GM12878 (cell line): ENCODE data around the gene MIPOL1. TPM values are rescaled to one million over a fixed set of nuclear protein-coding genes. Genes with fewer than 3 reads are reported as not detected.

Experiments
- ATAC-seq: fragments of 200-7000 bp; cut with Tn5 transposase; 3 replicates; pipeline ENCODE4 v1.9.1; 2020; ENCODE audit warnings: mild to moderate bottlenecking, moderate library complexity
- BruUV-seq: library from RNA; stranded (reverse); fragments of 400-500 nt; replicated peaks from 2 replicates; lab custom pipeline; 2021; lab: Mats Ljungman, UMichigan
- CTCF ChIA-PET: fragments of 300-600 bp; sonication (Branson Sonifier 250); formaldehyde crosslinking; extraction: SDS; loops from one replicate; lab custom pipeline; 2021; ENCODE audit warnings: inconsistent platforms; lab: Yijun Ruan, JAX
- POLR2A ChIA-PET: fragments of 350-600 bp; formaldehyde crosslinking; extraction: SDS; loops from one replicate; lab custom pipeline; 2021; ENCODE audit warnings: inconsistent platforms; lab: Charles Lee
- RAD21 ChIA-PET: fragments of 300-600 bp; sonication (Branson Sonifier 250); formaldehyde crosslinking; loops from one replicate; lab custom pipeline; 2023; ENCODE audit warnings: antibody characterized with exemption; ENCODE audit not compliant: unreplicated experiment; lab: Charles Lee
- SMC1A ChIA-PET: fragments of 300-600 bp; sonication (Branson Sonifier 250); formaldehyde crosslinking; loops from one replicate; lab custom pipeline; 2023; ENCODE audit not compliant: unreplicated experiment, uncharacterized antibody; lab: Charles Lee
- DNase-seq: peaks from one replicate; pipeline ENCODE4 v3.0.0-alpha.2; 2011; ENCODE audit warnings: low read depth, low spot score
- FAIRE-seq: peaks from 3 replicates; lab custom pipeline; 2011; peaks lifted over from hg19 to GRCh38; lab: Jason Lieb, UNC
- H2AFZ ChIP-seq: 2 replicates; pipeline ENCODE4 v1.6.0; 2011; ENCODE audit warnings: low read depth, low read length, control low read depth; ENCODE audit not compliant: control insufficient read depth
- H3K27ac ChIP-seq: 2 replicates; pipeline ENCODE4 v1.5.1; 2011; ENCODE audit warnings: control low read depth; ENCODE audit not compliant: control insufficient read depth, insufficient read depth
- H3K27me3 ChIP-seq, 2 experiments: replicated peaks in 1 of 2; 2 replicates each; pipeline versions ENCODE4 v1.6.0 to v1.6.1; 2011; ENCODE audit warnings: low read length in 1 of 2; ENCODE audit not compliant: control insufficient read depth in 2 of 2, insufficient read depth in 2 of 2
- H3K36me3 ChIP-seq, 2 experiments: 2 replicates each; pipeline ENCODE4 v1.5.1; 2011; ENCODE audit warnings: low read length in 1 of 2; ENCODE audit not compliant: control insufficient read depth in 2 of 2, insufficient read depth in 2 of 2
- H3K4me1 ChIP-seq: 2 replicates; pipeline ENCODE4 v1.6.1; 2011; ENCODE audit warnings: mild to moderate bottlenecking, low read length, moderate library complexity, mixed read lengths; ENCODE audit not compliant: control insufficient read depth, insufficient read depth
- H3K4me2 ChIP-seq: 2 replicates; pipeline ENCODE4 v1.6.0; 2011; ENCODE audit warnings: control low read depth; ENCODE audit not compliant: control insufficient read depth, insufficient read depth
- H3K4me3 ChIP-seq: fragments of 200-600 bp; sonication (generic); 2 replicates; pipeline ENCODE4 v1.5.1; 2016
- H3K79me2 ChIP-seq: 2 replicates; pipeline ENCODE4 v1.6.0; 2011; ENCODE audit warnings: low read length; ENCODE audit not compliant: control insufficient read depth, insufficient read depth
- H3K9ac ChIP-seq: 2 replicates; pipeline ENCODE4 v1.8.0; 2011; ENCODE audit warnings: low read length, control low read depth, mixed read lengths; ENCODE audit not compliant: control insufficient read depth, insufficient read depth
- H3K9me3 ChIP-seq: replicated peaks from 3 replicates; pipeline ENCODE4 v1.5.1; 2011; ENCODE audit warnings: mild to moderate bottlenecking, low read length; ENCODE audit not compliant: control insufficient read depth, insufficient read depth
- H4K20me1 ChIP-seq: 2 replicates; pipeline ENCODE4 v1.6.0; 2011; ENCODE audit not compliant: control insufficient read depth, insufficient read depth
- BCLAF1 ChIP-seq: fragments of 450-650 bp; IDR thresholded peaks from 2 replicates; pipeline ENCODE4 v1.6.1; 2017; ENCODE audit warnings: antibody characterized with exemption, mild to moderate bottlenecking, moderate library complexity
- CBX5 ChIP-seq: sonication (generic); IDR thresholded peaks from 2 replicates; pipeline ENCODE4 v1.6.1; 2016; ENCODE audit warnings: low read depth, moderate library complexity, mild to moderate bottlenecking, inconsistent platforms
- MTA2 ChIP-seq: fragments of 450-650 bp; IDR thresholded peaks from 2 replicates; pipeline ENCODE4 v1.6.1; 2016; ENCODE audit warnings: low read depth, mild to moderate bottlenecking, moderate library complexity
- PBX3 ChIP-seq: IDR thresholded peaks from 2 replicates; pipeline ENCODE4 v1.6.1; 2011; ENCODE audit warnings: mild to moderate bottlenecking, low read depth, low read length, moderate library complexity; ENCODE audit not compliant: insufficient replicate concordance
- RAD51 ChIP-seq: fragments of 450-650 bp; IDR thresholded peaks from 2 replicates; pipeline ENCODE4 v1.6.1; 2016; ENCODE audit warnings: moderate library complexity, mild to moderate bottlenecking, inconsistent platforms
- SIN3A ChIP-seq: IDR thresholded peaks from 2 replicates; pipeline ENCODE4 v1.6.1; 2012; ENCODE audit warnings: low read depth, low read length, improper control_type of control experiment
- ZZZ3 ChIP-seq: IDR thresholded peaks from 2 replicates; pipeline ENCODE4 v1.6.1; 2011; ENCODE audit warnings: low read depth; ENCODE audit not compliant: control insufficient read depth, insufficient read length
- WGBS: methylation state at CpG from one replicate; pipeline ENCODE4 v1.1.6; 2016; ENCODE audit warnings: low lambda C conversion rate; ENCODE audit not compliant: insufficient replicate concordance, insufficient coverage; ENCODE audit errors: missing lambda C conversion rate; 5-methylcytosine and 5-hydroxymethylcytosine counted together
- in situ Hi-C: fragments of 300-500 bp; cut with MboI; formaldehyde crosslinking; loops from 9 replicates; pipeline ENCODE4 v1.14.3; 2018; ENCODE audit warnings: mixed read lengths
- intact Hi-C: fragments of 100-400 bp; cut with micrococcal nuclease; formaldehyde crosslinking; loops from one replicate; pipeline ENCODE4 v1.14.2; 2022; ENCODE audit not compliant: unreplicated experiment
- polyA plus RNA-seq, 11 experiments: library from polyadenylated mRNA; depleted of rRNA in 4 of 11; unstranded in 6 of 11; stranded (reverse) in 5 of 11; fragments of >200 nt; fragmentation: Nextera tagmentation in 4 of 11; fragmentation: Illumina TruSeq in 1 of 11; extraction: Ambion mirVana in 4 of 11; extraction: Trizol in 1 of 11; gene quantifications; 1 replicate in 1 of 11; 2 replicates in 10 of 11; pipeline versions ENCODE4 v1.2.1 to v1.2.3, GENCODE V29; 2011 to 2016; ENCODE audit warnings: inconsistent platforms in 2 of 11, missing spikeins in 2 of 11, low read depth in 1 of 11
- total RNA-seq, 4 experiments: library from RNA; depleted of rRNA in 3 of 4; stranded (reverse); fragments of >200 nt in 3 of 4; fragmentation: Illumina TruSeq in 1 of 4; extraction: Trizol in 1 of 4; gene quantifications; 2 replicates each; pipeline versions ENCODE4 v1.2.1 to v1.2.3, GENCODE V29; 2013 to 2021
- TF ChIP-seq, protein P1 (sequence below): IDR thresholded peaks from 2 replicates; pipeline ENCODE4 v1.6.1; 2011; ENCODE audit warnings: borderline replicate concordance, low read depth, mild to moderate bottlenecking, moderate library complexity, low read length; ENCODE audit not compliant: insufficient read depth, poor library complexity, severe bottlenecking

The MIPOL1 gene
- total and polyA plus RNA-seq, 10 of the 15 experiments (the other 5 are each of a cell fraction or from before 2014, with no cell fraction given): 0.06 TPM; not detected in 9

DNA sequence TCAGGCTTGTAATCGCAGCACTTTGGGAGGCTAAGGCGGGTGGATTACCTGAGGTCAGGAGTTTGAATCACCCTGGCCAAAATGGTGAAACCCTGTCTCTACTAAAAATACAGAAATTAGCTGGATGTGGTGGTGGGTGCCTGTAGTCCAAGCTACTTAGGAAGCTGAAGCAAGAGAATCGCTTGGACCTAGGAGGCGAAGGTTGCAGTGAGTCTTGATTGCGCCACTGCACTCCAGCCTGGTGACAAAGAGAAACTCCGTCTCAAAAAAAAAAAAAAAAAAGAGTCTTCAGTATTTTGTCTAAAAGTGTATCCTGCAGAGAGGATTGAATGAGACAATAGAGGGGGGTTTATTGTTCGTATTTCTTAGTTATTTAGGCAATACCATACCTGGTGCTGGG, 372.0 kb downstream of the MIPOL1 start:
- ATAC-seq (no peak), FAIRE-seq (no peak), DNase-seq (no peak)
- Histone ChIP-seq H3K4me3 (no peak overlapping the region), H3K9ac (no peak overlapping the region), H3K4me2 (no peak overlapping the region), H3K36me3 (no peaks in the 10 kb centered on the region), H4K20me1 (no peaks in the 10 kb centered on the region), H3K9me3 (no peaks in the 10 kb centered on the region), H2AFZ (no peak overlapping the region), H3K79me2 (no peaks in the 10 kb centered on the region), H3K4me1 (no peaks in the 10 kb centered on the region), H3K27ac (no peak overlapping the region), H3K27me3 (no peaks in the 10 kb centered on the region)
- SMC1A ChIA-PET: no interaction called here
- CTCF ChIA-PET: no interaction called here
- RAD21 ChIA-PET: no interaction called here
- no peak for TF ChIP-seq CBX5
- POLR2A ChIA-PET: no interaction called here
- WGBS: 53% methylated on average over 6 of the region's 7 CpGs
- intact Hi-C loops (no loop called here), in situ Hi-C loops (no loop called here)
- no TSS peak for BruUV-seq

- Histone ChIP-seq H3K27me3 (no peaks in the 10 kb centered on the region), H4K20me1 (no peaks in the 10 kb centered on the region), H3K27ac (no peak overlapping the region), H2AFZ (no peak overlapping the region), H3K9me3 (no peaks in the 10 kb centered on the region), H3K79me2 (no peaks in the 10 kb centered on the region), H3K36me3 (no peaks in the 10 kb centered on the region)
- intact Hi-C loops: no loop called here
- RAD21 ChIA-PET: no interaction called here
- SMC1A ChIA-PET: no interaction called here
- ATAC-seq (no peak), FAIRE-seq (no peak), DNase-seq (no peak)
- CTCF ChIA-PET: no interaction called here
- TF ChIP-seq BCLAF1: no peak
- no peak for TF ChIP-seq SIN3A
- no peak for TF ChIP-seq MTA2
- TF ChIP-seq PBX3: no peak
- TF ChIP-seq RAD51: no peak
- TF ChIP-seq, protein P1, sequence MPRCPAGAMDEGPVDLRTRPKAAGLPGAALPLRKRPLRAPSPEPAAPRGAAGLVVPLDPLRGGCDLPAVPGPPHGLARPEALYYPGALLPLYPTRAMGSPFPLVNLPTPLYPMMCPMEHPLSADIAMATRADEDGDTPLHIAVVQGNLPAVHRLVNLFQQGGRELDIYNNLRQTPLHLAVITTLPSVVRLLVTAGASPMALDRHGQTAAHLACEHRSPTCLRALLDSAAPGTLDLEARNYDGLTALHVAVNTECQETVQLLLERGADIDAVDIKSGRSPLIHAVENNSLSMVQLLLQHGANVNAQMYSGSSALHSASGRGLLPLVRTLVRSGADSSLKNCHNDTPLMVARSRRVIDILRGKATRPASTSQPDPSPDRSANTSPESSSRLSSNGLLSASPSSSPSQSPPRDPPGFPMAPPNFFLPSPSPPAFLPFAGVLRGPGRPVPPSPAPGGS: no peak
- no peak for TF ChIP-seq ZZZ3
- TF ChIP-seq, all 136 proteins: peak for 0
- no TSS peak for BruUV-seq
- 9% methylated on average over 4 of the region's 4 CpGs for WGBS
- POLR2A ChIA-PET: no interaction called here
- no peak overlapping the region for H3K9ac ChIP-seq
- no peak overlapping the region for H3K4me2 ChIP-seq
- no peak overlapping the region for H3K4me3 ChIP-seq
- H3K4me1 ChIP-seq: no peaks in the 10 kb centered on the region
- in situ Hi-C loops: no loop called here
Observed at GRCh38 chr14:37571391-37571790, 373.7 kb downstream of the MIPOL1 start.
